ENCODE results near the gene STARD5.
"Not testable (repeated sequence)": the region's sequence is repeated elsewhere in the genome, so short reads cannot be mapped to it uniquely, and the experiment has no call there.

The STARD5 gene, protein sequence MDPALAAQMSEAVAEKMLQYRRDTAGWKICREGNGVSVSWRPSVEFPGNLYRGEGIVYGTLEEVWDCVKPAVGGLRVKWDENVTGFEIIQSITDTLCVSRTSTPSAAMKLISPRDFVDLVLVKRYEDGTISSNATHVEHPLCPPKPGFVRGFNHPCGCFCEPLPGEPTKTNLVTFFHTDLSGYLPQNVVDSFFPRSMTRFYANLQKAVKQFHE

GRCh38 chr15:81323944-81324881, at the start of gene STARD5:
Gene STARD5 (minus strand): TSS chr15:81324141. CDS start chr15:81324099, 42 bp downstream.
- peak; percentile 68 for DNase-seq

DNA sequence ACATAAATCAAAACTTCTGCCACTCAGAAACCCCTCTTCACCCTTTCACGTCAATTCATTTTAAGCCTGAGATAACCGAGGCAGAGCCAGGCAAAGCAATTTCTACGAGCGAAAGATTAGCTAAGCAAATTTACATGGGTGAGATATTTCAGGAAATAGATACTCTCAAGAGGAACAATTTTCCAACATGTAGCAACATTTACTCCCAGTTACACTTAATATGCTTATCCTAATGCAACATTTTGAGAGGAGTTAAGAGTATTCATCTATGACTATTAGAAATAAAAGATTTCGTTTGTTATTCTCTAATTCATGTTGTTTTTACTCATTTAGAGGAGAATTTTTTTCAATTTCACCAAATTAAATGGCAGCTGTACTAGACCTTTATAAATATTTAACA, 49.2 kb upstream of the STARD5 start:
- no peak for DNase-seq

GRCh38 chr15:81372575-81372974, 48.6 kb upstream of the STARD5 start:
- no peak for DNase-seq

DNA sequence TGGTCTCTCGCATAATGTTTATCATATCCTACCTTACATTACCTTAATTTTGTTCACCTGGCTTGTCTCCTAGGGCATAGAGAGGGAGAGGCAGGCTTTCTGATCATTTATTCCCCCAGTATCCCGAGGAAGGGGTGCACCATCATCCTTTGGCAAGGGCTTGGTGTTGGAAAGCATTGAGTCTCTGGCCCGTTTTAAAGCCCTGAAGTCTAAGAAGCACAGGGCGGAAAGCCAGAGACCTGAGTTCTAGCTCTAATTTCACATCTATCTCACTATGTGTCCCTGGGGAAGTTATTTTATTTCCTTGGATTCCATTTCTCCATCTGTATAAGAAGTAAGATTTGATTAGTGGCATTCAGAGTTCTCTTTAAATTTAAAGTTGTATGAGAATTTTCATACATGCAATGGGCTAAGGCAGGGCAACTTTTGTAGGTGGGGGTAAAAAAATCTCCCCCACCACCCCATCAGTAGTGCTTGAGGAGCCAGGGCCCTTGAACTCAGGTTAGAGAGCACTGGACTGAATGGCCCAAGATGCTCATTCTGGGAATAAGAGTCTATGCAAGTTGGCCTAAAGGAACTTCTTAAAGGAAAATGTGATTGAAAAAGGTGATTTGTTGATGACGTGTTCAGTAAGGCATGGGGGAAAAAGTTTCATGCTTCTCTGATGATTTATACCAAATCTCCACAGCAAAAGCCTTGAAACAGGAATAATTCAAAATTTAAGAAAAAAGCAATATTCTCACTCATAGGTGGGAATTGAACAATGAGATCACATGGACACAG, 40.0 kb upstream of the STARD5 start:
- DNase-seq: no peak

DNA sequence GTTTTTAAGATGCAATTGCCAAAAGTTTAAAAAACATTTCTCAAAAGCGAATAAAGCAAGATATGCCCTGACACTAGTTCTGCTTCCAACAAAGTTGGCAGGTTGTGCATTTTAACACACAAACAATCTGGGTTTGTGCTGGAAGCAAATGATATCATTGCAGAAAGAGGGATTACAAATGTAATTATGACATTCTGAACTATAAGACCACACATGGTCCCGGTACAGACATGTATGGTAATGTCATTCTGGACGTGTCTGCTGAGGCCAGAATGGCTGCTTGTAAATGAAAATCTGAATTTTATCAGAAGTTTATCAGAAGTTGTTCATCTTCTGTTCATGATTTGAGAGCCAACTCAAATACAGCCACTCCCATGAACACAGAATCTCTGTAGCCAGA, 39.3 kb upstream of the STARD5 start:
- no peak for DNase-seq

DNA sequence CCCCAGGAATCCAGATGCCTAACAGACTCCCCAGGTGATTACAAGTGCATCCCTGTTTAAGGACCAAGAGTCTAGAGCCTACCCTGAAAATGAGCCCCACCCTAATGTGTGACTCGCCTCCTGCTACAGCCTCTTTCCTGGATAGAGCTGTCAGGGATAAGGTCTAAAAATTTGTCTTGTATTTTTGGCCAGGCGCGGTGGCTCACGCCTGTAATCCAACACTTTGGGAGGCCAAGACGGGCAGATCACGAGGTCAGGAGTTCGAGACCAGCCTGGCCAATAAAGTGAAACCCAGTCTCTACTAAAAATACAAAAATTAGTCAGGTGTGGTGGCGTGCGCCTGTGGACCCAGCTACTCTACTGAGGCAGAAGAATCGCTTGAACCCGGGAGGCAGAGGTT, 38.8 kb upstream of the STARD5 start:
- no peak for DNase-seq

DNA sequence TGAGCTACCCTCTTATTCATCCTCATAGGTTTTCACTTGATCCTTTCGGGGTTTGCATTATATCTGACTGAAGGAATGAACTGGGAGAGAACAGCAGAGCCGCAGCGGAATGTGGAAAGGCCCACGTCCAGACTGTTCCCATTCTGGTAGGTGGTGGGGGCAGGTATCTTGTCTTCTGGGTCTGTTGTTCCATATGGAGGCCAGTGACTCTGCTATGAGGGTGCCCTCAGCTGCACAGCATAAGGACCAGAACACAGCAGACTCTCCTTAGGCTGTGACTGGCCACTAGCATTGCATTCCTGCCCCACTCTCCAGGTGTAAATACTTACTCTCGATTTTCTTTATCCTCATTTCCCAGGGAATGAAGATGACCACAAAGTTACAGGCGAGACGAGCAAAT, 38.0 kb upstream of the STARD5 start:
- DNase-seq: no peak

DNA sequence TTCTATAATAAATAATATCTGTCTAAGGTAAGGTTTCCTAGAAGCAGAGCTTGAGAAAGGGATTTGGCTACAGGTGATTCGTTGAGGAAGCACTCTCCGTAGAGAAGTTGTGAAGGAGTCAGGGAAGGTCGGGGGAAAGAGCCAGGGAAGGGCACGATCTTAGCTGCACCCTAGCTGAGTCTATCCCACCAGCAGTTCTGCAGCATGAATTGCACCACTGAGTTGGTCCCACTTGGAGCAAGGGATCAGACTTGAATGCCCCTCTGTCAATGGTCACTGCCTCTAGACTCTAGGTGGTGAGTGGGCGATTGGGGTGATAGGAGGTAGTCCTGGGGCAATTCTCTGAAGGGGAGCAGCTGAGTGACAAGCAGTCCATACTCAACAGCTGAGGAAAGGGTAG, 36.5 kb upstream of the STARD5 start:
- DNase-seq: no peak

GRCh38 chr15:81358248-81358647, 34.3 kb upstream of the STARD5 start:
- no peak for DNase-seq

DNA sequence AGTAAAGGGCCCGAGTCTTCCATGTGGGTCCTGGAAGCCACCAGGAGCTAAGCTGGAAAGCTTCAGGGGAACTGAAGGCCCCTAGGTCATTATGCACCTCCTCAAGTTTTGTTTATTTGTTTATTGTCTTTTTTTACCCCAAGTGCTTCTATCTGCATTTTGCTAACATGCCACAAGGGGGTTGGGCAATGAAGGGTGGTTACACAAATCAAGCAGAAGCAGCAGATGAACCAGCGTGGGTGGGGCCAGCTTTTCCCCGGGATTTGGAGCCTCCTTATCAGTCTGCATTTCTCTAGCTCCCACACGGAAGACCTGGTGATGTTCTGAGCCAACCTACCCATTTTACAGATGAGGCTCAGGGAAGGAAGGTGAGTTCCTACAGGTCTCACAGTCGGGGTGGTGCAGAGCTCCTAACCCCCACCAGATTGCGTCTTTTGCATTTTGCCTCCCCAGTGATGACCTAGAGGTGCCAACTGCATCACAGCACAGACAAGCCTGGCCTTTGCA, 33.3 kb upstream of the STARD5 start:
- DNase-seq: no peak

DNA sequence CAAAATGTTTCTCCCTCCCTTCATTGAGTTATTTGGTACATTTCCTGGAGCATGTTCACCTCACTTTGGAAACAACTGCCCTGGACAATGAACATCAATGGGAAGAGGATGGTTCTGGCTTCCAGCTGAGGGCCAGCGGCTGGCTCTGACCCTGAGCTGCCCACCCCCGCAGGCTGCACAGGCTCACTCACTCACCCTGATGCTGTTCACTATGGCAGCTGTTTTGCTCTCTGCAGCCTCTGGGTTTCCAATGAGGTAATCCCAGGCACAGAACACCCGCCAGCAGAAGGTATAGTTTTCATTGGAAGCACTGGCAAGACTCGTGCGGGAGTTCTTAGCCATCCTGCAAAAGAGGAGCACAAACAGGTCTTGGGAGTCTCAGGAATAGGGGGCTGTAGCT, 32.3 kb upstream of the STARD5 start:
- DNase-seq: no peak

- DNase-seq: no peak
Measured at GRCh38 chr15:81351651-81352050, 27.7 kb upstream of the STARD5 start.

- DNase-seq: no peak
Measured at GRCh38 chr15:81349271-81349670, 25.3 kb upstream of the STARD5 start.

DNA sequence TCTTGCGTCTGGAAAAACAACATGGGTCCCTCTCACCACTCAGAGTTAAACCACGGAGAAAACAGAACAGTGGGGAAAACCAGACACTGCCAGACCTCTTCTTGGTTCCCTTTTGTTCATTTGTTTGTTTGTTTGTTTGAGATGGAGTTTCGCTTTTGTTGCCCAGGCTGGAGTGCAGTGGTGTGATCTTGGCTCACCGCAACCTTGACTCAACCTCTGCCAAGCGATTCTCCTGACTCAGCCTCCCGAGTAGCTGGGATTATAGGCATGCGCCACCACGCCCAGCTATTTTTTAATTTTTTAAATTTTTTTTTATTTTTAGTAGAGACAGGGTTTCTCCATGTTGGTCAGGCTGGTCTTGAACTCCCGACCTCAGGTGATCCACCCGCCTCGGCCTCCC, 24.8 kb upstream of the STARD5 start:
- not testable (repeated sequence) for DNase-seq

- DNase-seq: no peak
Measured at GRCh38 chr15:81347910-81348309, 24.0 kb upstream of the STARD5 start.

DNA sequence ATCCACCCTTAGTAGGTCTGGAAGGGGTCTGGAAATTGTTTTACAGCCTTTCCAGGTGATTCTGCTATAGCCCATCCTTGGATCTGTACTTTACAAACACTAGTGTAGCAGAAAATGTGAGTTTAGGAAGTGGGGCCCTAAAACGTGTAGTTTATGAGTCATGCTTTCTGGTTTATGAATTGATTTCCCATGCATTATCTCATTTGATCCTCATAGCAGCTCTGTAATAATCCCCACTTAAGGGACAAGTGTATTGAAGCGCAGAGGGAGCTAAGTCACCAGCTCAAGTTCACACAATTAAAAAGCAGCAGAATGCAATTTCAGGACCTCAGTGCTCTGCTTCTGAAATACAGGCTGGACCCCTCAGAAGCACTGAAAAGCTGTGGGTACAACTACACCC, 22.7 kb upstream of the STARD5 start:
- no peak for DNase-seq

DNA sequence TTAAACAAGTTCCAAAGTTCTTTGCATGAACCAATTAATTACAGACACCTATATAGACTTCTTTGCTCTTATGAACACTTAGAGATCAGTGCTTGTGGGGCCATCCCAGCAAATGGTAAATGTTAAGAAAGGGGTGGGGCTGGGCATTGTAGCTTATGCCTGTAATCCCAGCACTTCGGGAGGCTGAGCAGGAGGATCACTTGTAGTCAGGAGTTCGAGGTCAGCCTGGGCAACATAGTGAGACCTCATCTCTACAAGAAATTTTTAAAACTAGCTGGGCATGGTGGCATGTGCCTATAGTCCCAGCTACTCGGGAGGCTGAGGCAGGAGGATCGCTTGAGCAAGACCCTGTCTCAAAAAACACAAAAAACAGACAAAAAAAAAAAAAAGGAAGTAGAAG, 19.4 kb upstream of the STARD5 start:
- DNase-seq: no peak

DNA sequence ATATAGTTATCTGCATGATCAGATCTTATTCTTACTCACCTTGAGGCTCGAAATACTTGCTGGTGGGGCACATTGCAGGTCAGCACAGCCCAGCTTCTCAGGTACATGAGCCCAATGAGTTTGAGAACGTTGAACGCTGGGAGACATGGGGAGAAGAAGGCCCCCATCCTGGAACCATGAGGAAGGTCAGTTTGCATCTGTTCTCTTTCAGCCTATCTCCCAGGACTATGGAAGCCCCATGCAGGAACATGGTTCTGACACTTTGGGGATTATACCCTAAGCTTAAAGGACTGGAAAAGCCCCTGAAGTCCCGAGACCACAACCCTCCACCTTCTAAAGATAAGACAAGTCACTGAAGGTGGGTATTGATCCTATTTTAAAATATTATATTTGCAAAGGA, 17.4 kb upstream of the STARD5 start:
- DNase-seq: no peak

- DNase-seq: no peak
Measured at GRCh38 chr15:81339851-81340250, 15.9 kb upstream of the STARD5 start.

DNA sequence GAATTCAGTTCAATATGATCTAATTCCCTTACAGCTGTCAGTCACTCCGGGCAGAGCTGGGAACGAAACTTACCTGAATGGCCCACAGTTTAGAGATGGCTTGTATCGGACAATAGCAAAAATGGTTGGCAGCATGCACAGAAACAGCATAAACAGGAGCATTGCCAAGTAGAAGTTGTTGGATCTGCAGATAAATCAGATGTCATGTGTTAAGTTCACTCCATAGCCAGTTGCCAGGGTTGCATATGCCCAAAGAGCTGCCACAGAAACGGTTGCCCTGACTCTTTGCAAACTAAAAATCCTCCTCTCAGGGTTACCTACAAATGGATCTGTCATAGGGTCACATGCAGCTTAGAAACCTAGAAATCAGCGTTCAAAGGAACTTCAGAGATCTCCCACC, 15.4 kb upstream of the STARD5 start:
- no peak for DNase-seq

DNA sequence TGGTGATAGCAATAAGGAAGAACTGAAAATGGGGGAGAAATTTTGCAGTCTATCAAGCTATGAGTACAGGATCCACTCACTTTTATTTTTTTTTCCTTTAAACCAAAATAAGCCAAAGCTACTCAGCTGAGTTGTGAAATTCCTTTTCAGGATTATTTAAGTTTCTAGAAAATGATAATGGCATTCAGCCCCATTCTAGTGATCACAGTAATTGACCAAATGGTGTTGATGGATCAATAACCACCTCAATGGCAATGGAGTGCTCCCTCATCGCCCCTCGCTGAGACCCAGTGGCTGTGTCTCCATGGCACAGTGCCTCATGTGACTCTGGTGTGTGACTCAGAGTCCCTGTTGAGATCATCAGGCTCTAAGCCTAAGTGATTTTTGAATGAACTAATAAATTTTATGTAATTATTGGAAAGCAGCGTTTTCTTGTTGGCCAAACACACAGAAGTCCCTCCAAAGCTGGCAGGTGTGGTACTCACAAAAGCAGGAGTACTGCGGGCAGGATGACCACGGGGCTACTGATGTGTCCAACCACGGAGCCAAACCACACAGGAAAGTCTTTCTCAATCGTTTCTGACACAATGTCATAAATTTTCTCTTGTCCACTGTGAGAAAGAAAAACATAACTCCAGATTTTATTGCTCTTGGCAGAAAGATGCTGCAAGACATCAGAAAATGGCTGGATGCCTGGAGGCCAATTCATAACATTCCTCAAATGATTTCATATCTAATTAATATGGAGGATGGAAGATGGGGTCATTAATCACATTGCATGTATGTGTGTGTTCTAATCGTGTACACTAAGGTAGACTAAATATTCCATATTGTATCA, 14.4 kb upstream of the STARD5 start:
- DNase-seq: no peak

- DNase-seq: no peak
Measured at GRCh38 chr15:81337713-81338157, 13.8 kb upstream of the STARD5 start.
